ENCODE results near the gene SYNGR2.

The SYNGR2 gene

GRCh38 chr17:78132084-78132676 lies 36.2 kb upstream of the SYNGR2 start:
- DNase-seq = peak; percentile 29
- Histone ChIP-seq H3K9me3 (ENCODE audit: severe bottlenecking) (no peaks in the 10 kb centered on the region), H3K36me3 (no peaks in the 10 kb centered on the region), H3K27me3 (ENCODE audit: insufficient read depth, low read depth, severe bottlenecking) (peaks cover 2% of the 10 kb centered on the region), H3K27ac (no peak overlapping the region), H3K4me3 (ENCODE audit: low read depth, low read length) (no peak overlapping the region)
- no peak for TF ChIP-seq CTCF (IDR thresholded peaks at IDR 0.05; ENCODE audit: low read depth, low read length)

- H3K4me3 ChIP-seq (ENCODE audit: low read depth, low read length) = no peak overlapping the region
- no peak overlapping the region for H3K27ac ChIP-seq
These were observed 35.6 kb upstream of the SYNGR2 start for GRCh38 chr17:78132767-78133178.

GRCh38 chr17:78133179-78133951 lies 35.0 kb upstream of the SYNGR2 start:
- H3K9me3 ChIP-seq (ENCODE audit: severe bottlenecking) = no peaks in the 10 kb centered on the region
- TF ChIP-seq CTCF (IDR thresholded peaks at IDR 0.05; ENCODE audit: low read depth, low read length) = no peak
- no peaks in the 10 kb centered on the region for H3K36me3 ChIP-seq
- H3K4me3 ChIP-seq (ENCODE audit: low read depth, low read length) = no peak overlapping the region
- H3K27me3 ChIP-seq (ENCODE audit: insufficient read depth, low read depth, severe bottlenecking) = no peaks in the 10 kb centered on the region
- H3K27ac ChIP-seq = no peak overlapping the region
- DNase-seq = no peak

More at GRCh38 chr17:78132767-78133178, 35.6 kb upstream of the SYNGR2 start:
- DNase-seq = no peak
- no peaks in the 10 kb centered on the region for H3K9me3 ChIP-seq (ENCODE audit: severe bottlenecking)
- no peaks in the 10 kb centered on the region for H3K36me3 ChIP-seq
- no peak for TF ChIP-seq CTCF (IDR thresholded peaks at IDR 0.05; ENCODE audit: low read depth, low read length)
- no peaks in the 10 kb centered on the region for H3K27me3 ChIP-seq (ENCODE audit: insufficient read depth, low read depth, severe bottlenecking)

GRCh38 chr17:78133971-78134898 lies 34.1 kb upstream of the SYNGR2 start:
- Histone ChIP-seq H3K27ac (no peak overlapping the region), H3K4me3 (ENCODE audit: low read depth, low read length) (no peak overlapping the region), H3K27me3 (ENCODE audit: insufficient read depth, low read depth, severe bottlenecking) (no peaks in the 10 kb centered on the region), H3K9me3 (ENCODE audit: severe bottlenecking) (no peaks in the 10 kb centered on the region), H3K36me3 (no peaks in the 10 kb centered on the region)
- peak; percentile 89 for DNase-seq
- TF ChIP-seq CTCF (IDR thresholded peaks at IDR 0.05; ENCODE audit: low read depth, low read length) = peak; percentile 88

GRCh38 chr17:78134899-78135385 lies 33.4 kb upstream of the SYNGR2 start:
- no peaks in the 10 kb centered on the region for H3K9me3 ChIP-seq (ENCODE audit: severe bottlenecking)
- DNase-seq = no peak
- no peaks in the 10 kb centered on the region for H3K36me3 ChIP-seq
- TF ChIP-seq CTCF (IDR thresholded peaks at IDR 0.05; ENCODE audit: low read depth, low read length) = no peak
- H3K27me3 ChIP-seq (ENCODE audit: insufficient read depth, low read depth, severe bottlenecking) = no peaks in the 10 kb centered on the region
- H3K4me3 ChIP-seq (ENCODE audit: low read depth, low read length) = no peak overlapping the region
- H3K27ac ChIP-seq = no peak overlapping the region
